H9 (cell line): ENCODE measurements around the gene SPRED2. TPM values are rescaled to one million over a fixed set of nuclear protein-coding genes. Genes with fewer than 3 reads are reported as not detected.

ENCODE experiments used
- DNase-seq: peaks from one replicate; pipeline ENCODE4 v3.0.0-alpha.2; 2017
- H2AFZ ChIP-seq: one replicate; pipeline ENCODE4 v1.6.1; 2013; ENCODE audit warnings: mild to moderate bottlenecking, low read length, control low read depth, moderate library complexity
- H2AK5ac ChIP-seq: 2 replicates; pipeline ENCODE4 v1.6.1; 2013; ENCODE audit warnings: low read length, control low read depth, mixed read lengths; ENCODE audit not compliant: insufficient read length
- H2BK120ac ChIP-seq: one replicate; pipeline ENCODE4 v1.6.1; 2013; ENCODE audit warnings: low read depth, mild to moderate bottlenecking, low read length, control low read depth, inconsistent platforms; ENCODE audit not compliant: poor library complexity, severe bottlenecking
- H2BK12ac ChIP-seq: 2 replicates; pipeline ENCODE4 v1.6.1; 2013; ENCODE audit warnings: low read length, control low read depth, mixed read lengths, low read depth; ENCODE audit not compliant: insufficient read length
- H2BK15ac ChIP-seq: 2 replicates; pipeline ENCODE4 v1.6.1; 2013; ENCODE audit warnings: low read depth, low read length, control low read depth
- H2BK20ac ChIP-seq: one replicate; pipeline ENCODE4 v1.6.1; 2013; ENCODE audit warnings: low read depth, mild to moderate bottlenecking, low read length, control low read depth, inconsistent platforms; ENCODE audit not compliant: poor library complexity, severe bottlenecking
- H2BK5ac ChIP-seq: 2 replicates; pipeline ENCODE4 v1.6.1; 2013; ENCODE audit warnings: low read length, control low read depth, mixed read lengths; ENCODE audit not compliant: insufficient read length
- H3K14ac ChIP-seq: 2 replicates; pipeline ENCODE4 v1.6.1; 2013; ENCODE audit warnings: low read length, control low read depth; ENCODE audit not compliant: insufficient read depth
- H3K18ac ChIP-seq: 2 replicates; pipeline ENCODE4 v1.6.1; 2013; ENCODE audit warnings: low read depth, mild to moderate bottlenecking, mixed read lengths, low read length, control low read depth; ENCODE audit not compliant: insufficient read length
- H3K23ac ChIP-seq: 2 replicates; pipeline ENCODE4 v1.6.1; 2013; ENCODE audit warnings: low read length, control low read depth, mixed read lengths, low read depth; ENCODE audit not compliant: insufficient read length
- H3K23me2 ChIP-seq: 2 replicates; pipeline ENCODE4 v1.6.1; 2013; ENCODE audit warnings: low read depth, mild to moderate bottlenecking, mixed read lengths, low read length, control low read depth; ENCODE audit not compliant: insufficient read length, poor library complexity, severe bottlenecking
- H3K27ac ChIP-seq: 2 replicates; pipeline ENCODE4 v1.5.1; 2013; ENCODE audit warnings: low read length, control low read depth, mixed read lengths, low read depth; ENCODE audit not compliant: insufficient read length
- H3K27me3 ChIP-seq: 2 replicates; pipeline ENCODE4 v1.6.1; 2013; ENCODE audit warnings: low read length, control low read depth, inconsistent platforms; ENCODE audit not compliant: insufficient read depth
- H3K4ac ChIP-seq: 2 replicates; pipeline ENCODE4 v1.6.1; 2013; ENCODE audit warnings: low read depth, mild to moderate bottlenecking, control low read depth, inconsistent platforms, low read length, moderate library complexity
- H3K4me1 ChIP-seq: 2 replicates; pipeline ENCODE4 v1.6.1; 2013; ENCODE audit warnings: low read length, control low read depth, inconsistent platforms; ENCODE audit not compliant: insufficient read depth
- H3K4me2 ChIP-seq: 2 replicates; pipeline ENCODE4 v1.6.1; 2013; ENCODE audit warnings: low read length, control low read depth, mixed read lengths; ENCODE audit not compliant: insufficient read length, insufficient read depth
- H3K56ac ChIP-seq: 2 replicates; pipeline ENCODE4 v1.6.1; 2013; ENCODE audit warnings: low read depth, mild to moderate bottlenecking, mixed read lengths, low read length, control low read depth; ENCODE audit not compliant: insufficient read length
- H3K79me1 ChIP-seq: 2 replicates; pipeline ENCODE4 v1.6.1; 2013; ENCODE audit warnings: low read depth, mild to moderate bottlenecking, moderate library complexity, low read length, control low read depth, inconsistent platforms; ENCODE audit not compliant: insufficient read depth, poor library complexity, severe bottlenecking
- H3K79me2 ChIP-seq: 2 replicates; pipeline ENCODE4 v1.6.1; 2013; ENCODE audit warnings: low read length, control low read depth, inconsistent platforms; ENCODE audit not compliant: insufficient read depth
- H3K9ac ChIP-seq: 2 replicates; pipeline ENCODE4 v1.6.1; 2013; ENCODE audit warnings: low read length, control low read depth, mixed read lengths; ENCODE audit not compliant: insufficient read length; ENCODE audit errors: extremely low read depth
- H3K9me3 ChIP-seq: one replicate; pipeline ENCODE4 v1.6.1; 2013; ENCODE audit warnings: low read depth, low read length, inconsistent platforms; ENCODE audit not compliant: control insufficient read depth
- H3T11ph ChIP-seq: one replicate; pipeline ENCODE4 v1.6.1; 2013; ENCODE audit warnings: mild to moderate bottlenecking, low read length, control low read depth, inconsistent platforms
- H4K20me1 ChIP-seq: one replicate; pipeline ENCODE4 v1.6.1; 2013; ENCODE audit not compliant: control insufficient read depth, insufficient read length, insufficient read depth
- H4K5ac ChIP-seq: 2 replicates; pipeline ENCODE4 v1.6.1; 2013; ENCODE audit warnings: low read depth, mild to moderate bottlenecking, mixed read lengths, low read length, control low read depth; ENCODE audit not compliant: insufficient read length
- H4K8ac ChIP-seq: replicated peaks from 2 replicates; pipeline ENCODE4 v1.6.1; 2013; ENCODE audit warnings: low read length, control low read depth, mixed read lengths, low read depth; ENCODE audit not compliant: insufficient read length
- H4K91ac ChIP-seq: 2 replicates; pipeline ENCODE4 v1.6.1; 2013; ENCODE audit warnings: low read depth, mild to moderate bottlenecking, moderate library complexity, mixed read lengths, low read length, control low read depth; ENCODE audit not compliant: insufficient read length
- H3K27ac Mint-ChIP-seq, 3 experiments: 2 replicates in 2 of 3; 3 replicates in 1 of 3; pipeline ENCODE4 v1.8.0; 2020 to 2021; ENCODE audit warnings: mixed read lengths in 3 of 3, mild to moderate bottlenecking in 1 of 3, moderate library complexity in 1 of 3
- H3K27me3 Mint-ChIP-seq: 2 replicates; pipeline ENCODE4 v1.8.0; 2021; ENCODE audit warnings: low read depth, mild to moderate bottlenecking, moderate library complexity, mixed read lengths
- H3K36me3 Mint-ChIP-seq, 3 experiments: 2 replicates in 2 of 3; 3 replicates in 1 of 3; pipeline ENCODE4 v1.8.0; 2020 to 2021; ENCODE audit warnings: low read depth in 3 of 3, mixed read lengths in 3 of 3; ENCODE audit not compliant: insufficient read depth in 1 of 3
- H3K4me1 Mint-ChIP-seq, 2 experiments: 2 replicates each; pipeline ENCODE4 v1.8.0; 2020; ENCODE audit warnings: mixed read lengths in 2 of 2
- H3K4me3 Mint-ChIP-seq, 2 experiments: 2 replicates in 1 of 2; 3 replicates in 1 of 2; pipeline ENCODE4 v1.8.0; 2020 to 2021; ENCODE audit warnings: mild to moderate bottlenecking in 2 of 2, mixed read lengths in 2 of 2, moderate library complexity in 1 of 2
- H3K9me3 Mint-ChIP-seq, 2 experiments: 2 replicates in 1 of 2; 3 replicates in 1 of 2; pipeline ENCODE4 v1.8.0; 2020; ENCODE audit warnings: mild to moderate bottlenecking in 2 of 2, mixed read lengths in 2 of 2, moderate library complexity in 1 of 2
- WGBS: extraction: QIAGEN DNeasy Blood & Tissue Kit; methylation state at CpG from one replicate; pipeline ENCODE4 v1.1.7; 2013; ENCODE audit warnings: missing lambda C conversion rate, low lambda C conversion rate, mixed read lengths; ENCODE audit not compliant: insufficient read length; ENCODE audit errors: extremely low coverage; 5-methylcytosine and 5-hydroxymethylcytosine counted together
- total RNA-seq: library from RNA; stranded (reverse); gene quantifications from 2 replicates; pipeline ENCODE4 v1.2.1, GENCODE V29; 2021
- TF ChIP-seq, protein P1 (sequence below): fragments of 200-600 bp; sonication (generic); conservative IDR thresholded peaks from 3 replicates; pipeline ENCODE4 v1.8.0; 2021; ENCODE audit warnings: antibody characterized with exemption, mild to moderate bottlenecking

The SPRED2 gene
- total RNA-seq, 1 experiment from 2014 or later, result 23.5 TPM

DNA sequence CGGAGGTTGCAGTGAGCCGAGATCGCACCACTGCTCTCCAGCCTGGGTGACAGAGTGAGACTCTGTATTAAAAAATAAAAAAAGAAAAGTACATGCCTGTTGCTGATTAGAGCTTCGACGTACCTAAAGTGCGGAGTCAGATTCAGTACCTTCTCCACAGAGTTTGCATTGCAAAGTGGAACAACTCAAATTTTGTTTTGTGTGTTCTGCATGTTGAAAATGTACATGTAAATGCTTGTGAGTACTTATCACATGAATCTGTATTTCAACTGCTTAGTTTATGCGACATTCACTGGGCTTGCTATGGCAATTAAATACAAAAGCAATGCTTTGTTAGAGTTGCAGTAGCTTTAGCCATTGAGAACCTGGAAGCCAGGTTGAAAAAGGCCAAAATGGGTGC, 168.4 kb downstream of the SPRED2 start:
- no peaks in the 10 kb centered on the region for H3K79me2 ChIP-seq
- H3K4me1 ChIP-seq, result no peaks in the 10 kb centered on the region; the same call in 1 of the 2 replicates
- H3K9me3 ChIP-seq, result no peaks in the 10 kb centered on the region
- Mint-ChIP-seq H3K9me3 (no peaks in the 10 kb centered on the region), H3K4me1 (peaks cover 10 to 11% of the 10 kb centered on the region in 2 experiments), H3K27me3 (peaks cover 8% of the 10 kb centered on the region), H3K27ac (no peak overlapping the region), H3K36me3 (peaks cover 8 to 55% (median 35%) of the 10 kb centered on the region in 3 experiments; a peak in 6 of 7 replicates), H3K4me3 (no peak overlapping the region)
- no peak overlapping the region for H4K5ac ChIP-seq
- TF ChIP-seq, protein P1, sequence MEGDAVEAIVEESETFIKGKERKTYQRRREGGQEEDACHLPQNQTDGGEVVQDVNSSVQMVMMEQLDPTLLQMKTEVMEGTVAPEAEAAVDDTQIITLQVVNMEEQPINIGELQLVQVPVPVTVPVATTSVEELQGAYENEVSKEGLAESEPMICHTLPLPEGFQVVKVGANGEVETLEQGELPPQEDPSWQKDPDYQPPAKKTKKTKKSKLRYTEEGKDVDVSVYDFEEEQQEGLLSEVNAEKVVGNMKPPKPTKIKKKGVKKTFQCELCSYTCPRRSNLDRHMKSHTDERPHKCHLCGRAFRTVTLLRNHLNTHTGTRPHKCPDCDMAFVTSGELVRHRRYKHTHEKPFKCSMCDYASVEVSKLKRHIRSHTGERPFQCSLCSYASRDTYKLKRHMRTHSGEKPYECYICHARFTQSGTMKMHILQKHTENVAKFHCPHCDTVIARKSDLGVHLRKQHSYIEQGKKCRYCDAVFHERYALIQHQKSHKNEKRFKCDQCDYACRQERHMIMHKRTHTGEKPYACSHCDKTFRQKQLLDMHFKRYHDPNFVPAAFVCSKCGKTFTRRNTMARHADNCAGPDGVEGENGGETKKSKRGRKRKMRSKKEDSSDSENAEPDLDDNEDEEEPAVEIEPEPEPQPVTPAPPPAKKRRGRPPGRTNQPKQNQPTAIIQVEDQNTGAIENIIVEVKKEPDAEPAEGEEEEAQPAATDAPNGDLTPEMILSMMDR, result no peak
- no peak overlapping the region for H3T11ph ChIP-seq
- no peak overlapping the region for H3K18ac ChIP-seq
- H3K23ac ChIP-seq, result no peak overlapping the region
- H2BK15ac ChIP-seq, result no peak overlapping the region
- no peak overlapping the region for H3K4ac ChIP-seq
- H2AK5ac ChIP-seq, result no peak overlapping the region
- H2BK12ac ChIP-seq, result no peak overlapping the region
- H3K27me3 ChIP-seq, result no peaks in the 10 kb centered on the region
- no peak overlapping the region for H2BK5ac ChIP-seq
- H4K8ac ChIP-seq, result no peak overlapping the region
- no peak overlapping the region for H4K91ac ChIP-seq
- DNase-seq, result no peak
- no peak overlapping the region for H3K9ac ChIP-seq
- H3K56ac ChIP-seq, result no peak overlapping the region
- H3K27ac ChIP-seq, result no peak overlapping the region
- no peak overlapping the region for H2BK20ac ChIP-seq
- H4K20me1 ChIP-seq, result no peaks in the 10 kb centered on the region
- H3K79me1 ChIP-seq, result no peaks in the 10 kb centered on the region
- no peak overlapping the region for H3K4me2 ChIP-seq
- no peaks in the 10 kb centered on the region for H3K23me2 ChIP-seq
- no peak overlapping the region for H2BK120ac ChIP-seq
- H3K14ac ChIP-seq, result no peak overlapping the region
- H2AFZ ChIP-seq, result no peak overlapping the region
- WGBS, result no CpG with 5 or more reads among the region's 7 CpGs
